Esophagus muscularis mucosa (tissue), 4 donors: Measurements from ENCODE around the gene SLC25A11.

Experiments used
- EP300 ChIP-seq: sonication (generic); formaldehyde crosslinking; IDR thresholded peaks from one replicate; pipeline ENCODE4 v1.6.1; 2017; ENCODE audit warnings: antibody characterized with exemption
- POLR2A ChIP-seq: fragments of 450-650 bp; IDR thresholded peaks from one replicate; pipeline ENCODE4 v1.6.1; 2017; ENCODE audit warnings: antibody characterized with exemption, moderate library complexity, mild to moderate bottlenecking, low read depth
- POLR2AphosphoS5 ChIP-seq, 2 donors: sonication (generic); formaldehyde crosslinking; IDR thresholded peaks; one replicate each; pipeline ENCODE4 v1.6.1; 2017; ENCODE audit warnings: antibody characterized with exemption in 2 of 2
- TF ChIP-seq, protein P1 (sequence below), 3 experiments: fragments of 200-600 bp in 2 of 3; fragments of 450-650 bp in 1 of 3; sonication (generic) in 2 of 3; IDR thresholded peaks; one replicate each; pipeline ENCODE4 v1.5.1; 2017 to 2019; ENCODE audit warnings: antibody characterized with exemption in 3 of 3, mild to moderate bottlenecking in 2 of 3, moderate library complexity in 1 of 3

DNA sequence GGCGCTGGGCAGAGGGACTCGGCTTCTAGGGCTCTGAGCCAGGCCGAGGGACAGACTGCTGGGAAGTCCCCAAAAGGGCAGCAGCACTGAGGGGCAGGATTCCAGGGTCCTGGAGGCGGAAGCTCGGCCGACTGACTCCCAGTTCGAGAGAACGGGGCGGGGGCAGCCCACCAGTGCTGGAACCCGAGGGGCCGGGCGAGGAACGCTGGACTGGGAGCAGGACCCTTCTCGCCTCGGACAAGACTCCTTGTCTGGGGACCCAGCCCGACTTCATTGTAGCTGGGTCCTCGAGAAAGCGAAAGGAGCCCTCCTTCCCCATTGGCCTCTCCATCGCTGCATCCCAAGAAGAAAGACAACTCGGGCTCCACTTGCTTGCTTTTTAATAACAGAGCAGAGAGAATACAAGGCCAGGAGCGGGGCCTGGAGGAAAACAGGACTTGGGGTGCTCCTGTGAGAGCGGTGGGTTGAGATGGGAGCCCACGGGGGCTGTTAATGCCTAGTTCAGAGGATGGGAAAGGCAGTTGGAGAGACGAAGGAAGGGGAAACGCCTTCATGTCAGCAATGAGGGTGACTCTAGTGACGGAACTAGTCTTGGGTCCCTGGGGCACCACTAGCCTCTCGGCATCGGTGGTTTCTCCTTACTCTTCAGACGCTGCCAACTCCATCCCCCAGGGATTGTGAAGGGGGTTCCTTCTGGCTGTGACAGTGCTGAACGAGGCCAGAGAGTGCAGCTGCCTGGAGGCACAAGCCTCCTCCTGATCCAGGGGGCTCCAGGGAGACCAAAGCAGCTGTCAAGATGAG is 48.1 kb upstream of the SLC25A11 start:
- TF ChIP-seq POLR2A (no peak), EP300 (no peak), POLR2AphosphoS5 (IDR thresholded peaks at IDR 0.05) (no peak)
- TF ChIP-seq, protein P1, sequence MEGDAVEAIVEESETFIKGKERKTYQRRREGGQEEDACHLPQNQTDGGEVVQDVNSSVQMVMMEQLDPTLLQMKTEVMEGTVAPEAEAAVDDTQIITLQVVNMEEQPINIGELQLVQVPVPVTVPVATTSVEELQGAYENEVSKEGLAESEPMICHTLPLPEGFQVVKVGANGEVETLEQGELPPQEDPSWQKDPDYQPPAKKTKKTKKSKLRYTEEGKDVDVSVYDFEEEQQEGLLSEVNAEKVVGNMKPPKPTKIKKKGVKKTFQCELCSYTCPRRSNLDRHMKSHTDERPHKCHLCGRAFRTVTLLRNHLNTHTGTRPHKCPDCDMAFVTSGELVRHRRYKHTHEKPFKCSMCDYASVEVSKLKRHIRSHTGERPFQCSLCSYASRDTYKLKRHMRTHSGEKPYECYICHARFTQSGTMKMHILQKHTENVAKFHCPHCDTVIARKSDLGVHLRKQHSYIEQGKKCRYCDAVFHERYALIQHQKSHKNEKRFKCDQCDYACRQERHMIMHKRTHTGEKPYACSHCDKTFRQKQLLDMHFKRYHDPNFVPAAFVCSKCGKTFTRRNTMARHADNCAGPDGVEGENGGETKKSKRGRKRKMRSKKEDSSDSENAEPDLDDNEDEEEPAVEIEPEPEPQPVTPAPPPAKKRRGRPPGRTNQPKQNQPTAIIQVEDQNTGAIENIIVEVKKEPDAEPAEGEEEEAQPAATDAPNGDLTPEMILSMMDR (IDR thresholded peaks at IDR 0.05): no peak
